SH-SY5Y (cell line): ENCODE measurements around the gene CPA2.

Experiments used
- GATA2 ChIP-seq: IDR thresholded peaks from 2 replicates; pipeline ENCODE4 v1.6.1; 2011; ENCODE audit warnings: mild to moderate bottlenecking, low read depth, low read length
- GATA3 ChIP-seq: IDR thresholded peaks from 2 replicates; pipeline ENCODE4 v1.6.1; 2011; ENCODE audit warnings: low read depth, mild to moderate bottlenecking, low read length, moderate library complexity

DNA sequence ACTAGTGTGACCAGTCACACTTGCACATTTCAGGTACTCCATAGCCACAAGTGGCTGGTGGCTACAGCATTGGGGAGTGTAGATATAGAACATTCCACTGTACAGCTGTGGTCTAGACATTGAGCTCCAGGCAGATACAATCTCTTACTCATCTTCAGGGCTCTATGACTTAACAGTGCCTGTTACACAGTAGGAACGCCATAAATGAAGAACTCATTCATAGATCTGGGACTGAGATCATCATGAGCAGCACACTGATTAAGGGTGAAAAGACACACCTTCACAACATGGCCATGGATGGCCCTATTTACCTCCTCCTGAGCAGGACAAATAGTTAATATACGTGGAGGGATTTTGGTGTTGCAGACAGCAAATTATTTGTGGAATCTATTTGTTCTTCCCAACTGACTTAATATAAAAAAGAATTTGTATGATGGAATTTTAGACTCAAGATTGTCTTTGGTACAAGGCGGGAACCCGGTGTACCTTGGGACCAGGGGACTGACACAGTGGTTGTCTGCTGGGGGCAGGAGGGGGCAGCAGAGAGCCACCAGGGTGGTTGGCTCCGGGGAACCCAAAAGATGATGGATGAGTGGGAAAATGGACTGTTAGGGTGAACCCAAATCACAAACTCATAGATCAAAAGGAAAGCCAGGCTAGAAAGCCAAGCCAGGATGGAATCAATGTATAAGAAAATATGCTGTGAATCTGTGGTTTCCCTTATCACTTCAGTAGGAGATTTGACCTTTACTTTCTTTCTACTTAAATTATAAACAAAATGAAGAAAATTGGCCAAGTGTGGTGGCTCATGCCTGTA lies 24.3 kb upstream of the CPA2 start:
- TF ChIP-seq GATA2 = no peak
- no peak for TF ChIP-seq GATA3
